CD4-positive, alpha-beta T cell treated with Interleukin-17A for 1 hour (primary cell): ENCODE data around the gene LNP1.
A peak's percentile ranks its signal among the peaks of the same experiment; 100 is the strongest.

Experiments
- DNase-seq: peaks from one replicate; pipeline ENCODE4 v3.0.0-alpha.2; 2020

LNP1 gene

GRCh38 chr3:100400419-100400779 is 940 bp upstream of the LNP1 start:
- peak; percentile 39 for DNase-seq

DNA sequence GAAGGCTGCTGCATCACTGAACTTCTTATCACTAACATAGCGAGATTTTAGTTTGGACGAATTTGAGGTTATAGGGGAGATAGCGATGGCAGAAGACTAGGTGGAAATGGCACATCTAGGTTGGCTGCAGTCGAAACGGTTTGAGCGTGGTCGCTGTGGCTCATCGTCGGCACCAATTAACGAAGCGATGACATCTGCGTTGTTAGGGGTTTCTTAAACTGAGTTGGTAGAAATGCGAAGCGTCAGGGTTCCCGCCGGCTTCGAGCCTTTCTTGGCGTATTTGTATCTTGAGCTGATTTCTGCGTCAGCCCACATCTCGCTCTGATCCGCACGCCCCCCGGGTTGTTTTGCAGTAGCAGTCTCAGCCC is 319 bp downstream of the LNP1 start:
- DNase-seq = peak; percentile 68

GRCh38 chr3:100402256-100402655 is 917 bp downstream of the LNP1 start:
- DNase-seq = no peak

DNA sequence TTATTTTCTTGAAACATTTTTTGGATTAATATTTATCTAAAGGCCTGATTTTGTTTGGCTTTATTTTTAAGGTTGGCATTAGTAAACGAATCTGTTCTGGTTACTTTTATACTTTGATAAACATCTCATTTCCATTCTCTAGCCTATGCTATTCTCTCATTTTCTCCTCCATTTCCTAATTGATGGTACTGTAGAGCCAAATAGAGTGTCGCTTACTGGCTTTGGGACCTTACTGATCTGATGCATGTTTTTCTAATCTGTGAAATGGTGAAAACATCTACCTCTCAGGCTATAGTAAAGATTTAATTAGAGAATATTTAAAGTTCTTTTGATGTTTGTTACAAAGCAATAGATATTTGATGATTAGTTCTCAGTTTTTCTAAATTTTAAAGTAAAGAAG is 1.6 kb downstream of the LNP1 start:
- DNase-seq = no peak

- no peak for DNase-seq
Measured at GRCh38 chr3:100403362-100404249, 2.3 kb downstream of the LNP1 start.

GRCh38 chr3:100404250-100404548 is 2.9 kb downstream of the LNP1 start:
- no peak for DNase-seq

DNA sequence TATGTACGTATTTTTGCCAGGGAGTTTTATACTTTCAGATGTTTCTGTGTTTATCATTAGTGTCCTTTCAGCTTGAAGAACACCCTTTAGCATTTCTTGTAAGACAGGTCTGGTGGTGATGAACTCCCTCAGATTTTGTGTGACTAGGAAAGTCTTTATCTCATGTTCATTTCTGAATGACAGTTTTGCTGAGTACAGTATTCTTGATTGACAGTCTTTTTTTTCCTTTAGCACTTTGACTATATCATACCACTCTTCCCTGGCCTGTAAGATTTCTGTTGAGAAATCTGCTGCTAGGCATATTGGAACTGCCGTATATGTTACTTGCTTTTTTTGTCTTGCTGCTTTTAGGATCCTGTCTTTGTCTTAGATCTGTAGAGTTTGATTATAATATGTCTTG is 5.8 kb downstream of the LNP1 start:
- no peak for DNase-seq

- no peak for DNase-seq
Measured at GRCh38 chr3:100407977-100408532, 6.7 kb downstream of the LNP1 start.

GRCh38 chr3:100411091-100411982 is 10.0 kb downstream of the LNP1 start:
- no peak for DNase-seq

DNA sequence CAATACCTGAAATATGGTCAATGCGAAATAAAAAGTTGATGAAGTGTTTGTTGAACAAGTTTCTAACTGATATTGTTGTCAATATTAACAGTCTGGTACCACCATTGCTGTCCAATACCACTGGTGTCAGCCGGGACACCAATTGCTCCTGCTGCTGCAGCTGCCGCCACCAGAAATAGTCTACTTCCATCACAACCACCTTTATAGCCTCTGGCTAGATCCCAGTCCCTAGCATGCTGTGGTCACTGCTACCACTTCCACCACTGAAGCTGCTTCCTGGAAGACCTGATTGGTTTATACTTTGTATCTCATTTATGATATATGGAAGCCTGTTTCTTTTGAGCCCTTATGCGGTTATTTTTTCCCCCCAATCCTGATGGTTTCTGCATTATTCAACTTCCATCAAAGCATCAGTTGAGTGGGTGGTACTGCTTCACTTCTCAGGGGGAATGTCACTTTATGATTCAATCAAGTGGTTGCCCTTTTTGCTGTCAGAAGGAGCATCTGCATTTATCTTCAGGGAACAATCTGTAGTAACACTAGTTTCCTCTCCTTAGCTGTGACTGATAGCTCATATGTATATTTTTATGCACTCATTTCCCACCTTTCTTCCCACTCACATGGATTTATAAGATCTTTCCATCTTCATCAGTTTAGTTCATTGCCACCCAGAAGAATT is 11.7 kb downstream of the LNP1 start:
- DNase-seq = no peak

- DNase-seq = no peak
Measured at GRCh38 chr3:100413613-100414012, 12.3 kb downstream of the LNP1 start.

DNA sequence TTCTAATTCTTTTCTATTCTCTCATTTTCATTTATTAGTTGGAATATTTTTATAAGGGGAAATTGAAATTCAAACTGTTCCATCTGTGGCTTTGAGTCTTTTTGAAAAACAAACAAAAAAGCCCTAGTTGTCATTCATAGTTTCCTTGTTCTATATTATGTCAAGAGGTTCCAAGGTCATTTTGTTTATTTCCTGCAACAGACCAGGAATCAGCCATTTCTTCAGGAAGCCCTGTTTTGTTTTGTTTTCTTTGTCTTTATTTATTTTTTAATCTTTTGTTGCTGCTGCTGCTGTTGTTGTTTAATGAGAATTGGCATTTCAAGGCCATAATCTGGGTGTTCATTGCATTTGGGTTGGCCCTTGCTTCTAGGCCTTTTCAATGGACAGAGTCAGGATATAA is 14.8 kb downstream of the LNP1 start:
- DNase-seq = no peak

GRCh38 chr3:100416863-100417262 is 15.5 kb downstream of the LNP1 start:
- DNase-seq = no peak

- DNase-seq = no peak
Measured at GRCh38 chr3:100419406-100419805, 18.1 kb downstream of the LNP1 start.

DNA sequence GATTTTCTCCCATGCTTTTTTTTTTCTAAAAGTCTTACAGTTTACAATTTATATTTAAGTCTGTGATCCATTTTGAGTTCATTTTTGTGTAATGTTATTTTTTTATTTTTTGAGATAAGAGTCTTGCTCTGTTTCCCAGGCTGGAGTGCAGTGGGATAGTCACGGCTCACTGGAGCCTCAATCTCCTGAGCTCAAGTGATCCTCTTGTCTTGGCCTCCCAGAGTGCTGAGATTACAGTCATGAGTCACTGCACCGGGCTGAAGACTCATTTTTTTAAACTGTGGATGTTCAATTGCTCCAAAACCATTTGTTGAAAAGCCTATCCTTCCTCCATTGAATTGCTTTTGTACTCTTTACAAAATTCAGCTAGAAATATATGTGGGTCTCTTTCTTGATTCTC is 19.5 kb downstream of the LNP1 start:
- DNase-seq = no peak

DNA sequence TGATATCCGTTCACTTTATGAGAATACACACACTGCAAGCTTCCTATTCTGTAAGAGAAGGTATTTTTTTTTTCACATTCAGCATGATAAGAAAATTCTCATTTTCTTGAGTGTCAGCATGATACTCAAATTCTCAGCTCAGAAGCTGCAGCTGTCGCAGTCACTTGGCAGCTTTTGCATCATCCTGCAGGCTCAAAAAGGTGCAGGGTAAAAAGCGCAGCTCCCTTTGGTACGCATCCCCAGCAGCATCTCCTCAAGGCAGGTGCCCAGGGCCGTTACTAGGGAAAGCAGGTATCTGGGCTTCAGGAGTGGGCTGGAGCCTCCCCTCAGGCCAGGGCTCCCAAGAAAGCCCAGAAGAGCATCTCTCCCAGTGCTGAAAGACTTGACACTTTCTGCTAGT is 22.3 kb downstream of the LNP1 start:
- DNase-seq = no peak

GRCh38 chr3:100424261-100424660 is 22.9 kb downstream of the LNP1 start:
- DNase-seq = no peak

- no peak for DNase-seq
Measured at GRCh38 chr3:100425316-100425715, 24.0 kb downstream of the LNP1 start.

GRCh38 chr3:100426067-100426682 is 24.8 kb downstream of the LNP1 start:
- no peak for DNase-seq

GRCh38 chr3:100427699-100428098 is 26.4 kb downstream of the LNP1 start:
- DNase-seq = no peak

DNA sequence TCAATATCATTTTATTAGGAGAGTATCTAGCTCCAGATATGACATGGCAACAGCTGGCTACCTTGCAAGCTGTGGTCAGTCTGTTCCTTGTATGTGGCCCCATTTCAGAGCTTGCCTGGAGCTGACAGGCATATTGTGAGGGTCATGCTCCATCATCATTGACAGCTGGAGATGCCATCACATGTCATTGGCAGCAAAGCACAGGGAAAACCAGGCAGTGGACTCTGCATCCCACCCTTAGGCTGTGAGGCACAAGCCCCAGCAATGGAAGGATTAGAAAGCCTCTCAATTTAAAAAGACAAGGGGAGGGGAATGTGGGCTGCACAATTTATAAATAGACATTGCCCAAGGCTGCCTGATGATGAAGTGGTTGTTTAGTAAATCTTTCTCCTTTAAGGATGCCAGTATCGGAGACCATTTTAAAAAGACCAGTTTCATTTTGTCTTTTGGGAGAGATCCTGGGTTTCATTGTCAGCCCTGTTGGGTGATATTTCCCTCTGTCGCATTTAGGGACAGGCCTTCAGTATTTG is 27.9 kb downstream of the LNP1 start:
- DNase-seq = no peak

DNA sequence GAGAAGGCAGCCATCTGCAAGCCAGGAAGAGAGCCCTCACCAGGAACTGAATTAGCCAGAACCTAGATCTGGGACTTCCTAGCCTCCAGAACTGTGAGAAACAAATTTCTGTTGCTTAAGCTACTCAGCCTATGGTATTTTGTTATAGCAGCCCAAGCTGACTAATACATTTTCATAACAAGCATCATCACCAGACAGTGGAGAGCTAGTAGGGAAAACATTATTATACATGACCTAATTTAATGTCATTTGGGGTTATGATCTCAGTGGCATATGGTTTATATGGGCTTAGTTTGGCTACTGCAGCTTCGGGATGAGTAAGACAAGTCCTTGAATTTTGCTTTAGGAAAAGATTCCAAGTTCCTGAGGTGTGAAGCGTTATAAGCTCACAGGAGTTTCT is 35.6 kb downstream of the LNP1 start:
- no peak for DNase-seq
